ENCODE results near the gene DNER.
"Not testable (repeated sequence)": the region's sequence is repeated elsewhere in the genome, so short reads cannot be mapped to it uniquely, and the experiment has no call there.

Gene DNER

GRCh38 chr2:229714736-229715541 is 584 bp upstream of the DNER start:
- no peak for DNase-seq (ENCODE audit: low read depth)

DNA sequence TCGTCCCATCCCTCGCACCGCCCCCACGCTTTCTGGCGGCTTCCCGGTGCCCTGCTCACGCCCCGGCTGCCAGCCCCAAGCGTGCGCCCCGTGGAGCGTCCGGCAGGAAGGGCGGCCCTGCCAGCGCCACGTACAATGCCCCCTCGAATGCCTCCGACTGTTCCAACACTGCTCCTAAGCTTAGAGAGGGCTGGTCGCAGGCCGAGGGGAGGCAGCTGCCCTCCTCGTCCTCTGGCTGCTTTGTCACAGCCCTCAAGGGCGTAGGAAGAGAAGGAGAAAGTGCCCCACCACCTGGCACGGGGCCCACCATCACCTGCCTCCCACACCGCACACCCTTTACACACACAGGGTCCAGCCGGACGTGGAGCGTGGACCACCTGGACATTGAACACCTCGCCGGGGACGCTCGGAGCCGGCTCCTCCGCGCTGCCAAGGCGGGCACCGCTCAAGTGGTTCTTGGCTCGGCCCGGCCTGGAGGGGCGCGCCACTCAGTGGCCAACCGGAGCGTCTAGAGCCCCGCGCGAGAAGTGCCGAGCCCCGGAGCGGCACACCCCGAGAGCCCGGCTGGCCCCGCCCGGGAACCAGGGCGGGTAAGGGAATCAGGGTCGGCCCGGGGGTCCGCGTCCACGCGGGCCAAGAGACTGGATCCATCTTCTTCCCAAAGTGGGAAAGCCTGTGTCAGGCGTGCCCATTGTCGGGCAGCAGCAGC is 830 bp downstream of the DNER start:
- no peak for DNase-seq (ENCODE audit: low read depth)

DNA sequence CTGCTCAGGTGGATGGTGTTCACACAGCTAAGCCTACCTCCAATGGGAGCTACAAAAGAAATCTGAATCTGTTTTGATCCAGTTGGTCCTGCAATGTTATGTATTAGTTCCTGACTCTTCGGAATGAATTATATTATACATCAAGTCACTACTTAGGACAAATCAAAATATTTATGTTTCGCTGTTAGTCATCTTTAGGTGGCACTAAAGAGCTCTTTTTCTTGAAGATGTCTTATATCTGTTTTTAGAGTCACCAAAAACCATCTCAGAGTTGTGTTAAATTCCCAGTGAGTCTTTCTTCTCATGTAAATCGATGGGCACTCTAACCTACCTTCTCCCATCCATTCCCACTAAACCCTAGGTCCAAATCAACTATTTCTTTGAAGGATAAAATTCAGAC is 2.2 kb downstream of the DNER start:
- DNase-seq (ENCODE audit: low read depth), result no peak

- no peak for DNase-seq (ENCODE audit: low read depth)
These were observed 6.0 kb downstream of the DNER start for GRCh38 chr2:229708335-229708734.

DNA sequence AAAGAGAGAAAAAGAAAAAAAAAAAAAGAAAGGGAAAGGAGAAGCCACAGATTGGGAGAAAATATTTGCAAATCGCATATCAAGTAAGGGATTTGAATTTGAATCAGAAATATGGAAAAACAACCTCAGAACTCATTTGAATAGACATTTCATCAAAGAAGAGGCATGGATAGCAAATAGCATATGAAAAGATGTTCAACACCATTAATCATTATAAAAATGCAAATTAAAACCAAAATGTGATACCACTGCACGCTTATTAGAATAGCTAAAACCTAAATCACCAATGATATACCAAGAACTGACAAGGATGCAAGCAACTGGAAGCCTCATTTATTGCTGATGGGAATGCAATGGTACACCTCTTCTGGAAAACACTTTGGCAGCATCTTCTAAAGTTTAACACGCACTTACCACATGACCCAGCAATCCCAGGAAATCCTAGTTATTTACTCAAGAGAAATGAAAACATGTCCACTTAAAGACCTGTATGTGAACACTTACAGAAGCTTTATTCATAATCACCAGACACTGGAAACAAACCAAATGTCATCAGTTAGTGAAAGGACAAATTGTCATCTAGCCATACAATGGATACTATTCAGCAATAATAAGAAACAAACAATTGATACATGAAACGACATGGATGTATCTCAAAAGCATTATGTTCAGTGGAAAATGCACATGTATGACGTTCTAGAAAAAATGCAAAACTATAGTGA is 10.3 kb downstream of the DNER start:
- no peak for DNase-seq (ENCODE audit: low read depth)

- DNase-seq (ENCODE audit: low read depth), result no peak
These were observed 12.6 kb downstream of the DNER start for GRCh38 chr2:229701716-229702115.

GRCh38 chr2:229701062-229701461 is 13.3 kb downstream of the DNER start:
- no peak for DNase-seq (ENCODE audit: low read depth)

DNA sequence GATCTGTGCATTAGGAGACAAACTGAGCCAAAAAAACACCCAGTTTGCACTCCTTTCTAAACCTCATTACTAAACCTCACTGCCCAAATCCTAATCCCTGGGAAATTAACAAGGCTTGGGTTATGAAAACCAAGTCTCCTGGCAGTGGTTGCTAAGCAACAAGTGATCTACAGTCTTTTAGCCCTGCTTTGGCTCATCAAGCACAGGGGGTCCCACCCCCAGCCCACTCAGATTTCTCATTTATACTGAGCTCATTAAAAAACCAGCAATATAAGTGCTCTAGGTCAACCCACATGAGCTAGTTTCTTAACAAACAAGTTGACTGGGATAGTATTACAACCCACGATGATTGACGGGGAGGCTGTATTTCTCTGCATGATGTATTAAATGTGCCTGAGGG is 18.4 kb downstream of the DNER start:
- no peak for DNase-seq (ENCODE audit: low read depth)

DNA sequence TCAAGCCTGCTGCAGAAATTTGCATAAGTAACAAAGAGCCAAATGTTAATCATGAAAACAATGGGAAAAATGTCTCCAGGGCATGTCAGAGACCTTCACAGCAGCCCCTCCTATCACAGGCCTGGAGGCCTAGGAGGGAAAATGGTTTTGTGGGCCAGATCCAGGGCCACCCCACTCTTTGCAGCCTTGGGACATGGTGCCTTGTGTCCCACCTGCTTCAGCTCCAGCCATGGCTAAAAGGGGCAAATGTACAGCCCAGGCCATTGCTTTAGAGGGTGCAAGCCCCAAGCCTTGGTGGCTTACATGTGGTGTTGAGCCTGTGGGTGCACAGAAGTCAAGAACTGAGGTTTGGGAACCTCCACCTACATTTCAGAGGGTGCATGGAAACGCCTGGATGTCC is 20.5 kb downstream of the DNER start:
- not testable (repeated sequence) for DNase-seq (ENCODE audit: low read depth)

GRCh38 chr2:229691631-229692030 is 22.7 kb downstream of the DNER start:
- DNase-seq (ENCODE audit: low read depth), result no peak

DNA sequence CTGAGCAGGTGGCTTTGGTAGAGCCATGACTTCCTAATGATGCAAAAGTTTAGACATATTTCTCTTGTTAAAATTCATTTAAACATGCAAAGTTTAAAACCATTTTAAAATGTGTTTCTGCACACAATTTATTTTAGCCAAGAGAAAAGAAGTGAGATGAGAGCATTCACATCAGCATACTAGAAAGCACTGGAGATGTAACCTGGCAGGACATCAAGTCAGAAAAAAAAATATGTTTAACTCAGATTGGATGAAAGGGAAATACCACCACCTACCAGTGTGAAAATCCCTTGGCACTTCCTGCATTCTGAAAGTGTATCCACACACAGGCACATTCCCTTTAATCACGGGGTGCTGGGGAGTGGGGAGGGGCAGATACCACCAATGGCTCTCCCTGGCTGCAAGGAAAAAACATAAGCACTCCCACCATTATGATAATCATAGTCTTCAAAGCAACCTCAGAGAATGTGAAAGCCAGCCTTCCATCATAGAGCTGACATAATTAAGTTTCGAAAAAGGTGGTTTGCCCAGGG is 25.0 kb downstream of the DNER start:
- DNase-seq (ENCODE audit: low read depth), result no peak

DNA sequence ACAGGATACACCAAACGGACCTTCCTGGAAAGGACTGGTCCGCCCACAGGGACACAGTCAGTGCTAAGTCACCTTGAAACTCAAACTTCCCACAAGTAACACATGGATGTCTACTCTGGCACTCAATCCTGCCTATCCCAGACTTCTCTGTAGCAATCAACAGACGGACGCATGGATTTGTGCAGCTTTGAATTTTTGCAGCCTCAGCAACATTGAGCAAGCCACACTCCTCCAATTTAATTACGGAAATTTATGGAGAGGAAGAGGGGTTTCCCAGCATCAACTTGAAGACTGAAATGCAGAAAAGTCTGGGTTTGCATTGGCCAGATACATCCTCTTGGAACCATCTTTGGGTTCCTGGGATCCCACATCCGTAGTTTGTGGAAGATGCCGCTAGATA is 26.2 kb downstream of the DNER start:
- no peak for DNase-seq (ENCODE audit: low read depth)

DNA sequence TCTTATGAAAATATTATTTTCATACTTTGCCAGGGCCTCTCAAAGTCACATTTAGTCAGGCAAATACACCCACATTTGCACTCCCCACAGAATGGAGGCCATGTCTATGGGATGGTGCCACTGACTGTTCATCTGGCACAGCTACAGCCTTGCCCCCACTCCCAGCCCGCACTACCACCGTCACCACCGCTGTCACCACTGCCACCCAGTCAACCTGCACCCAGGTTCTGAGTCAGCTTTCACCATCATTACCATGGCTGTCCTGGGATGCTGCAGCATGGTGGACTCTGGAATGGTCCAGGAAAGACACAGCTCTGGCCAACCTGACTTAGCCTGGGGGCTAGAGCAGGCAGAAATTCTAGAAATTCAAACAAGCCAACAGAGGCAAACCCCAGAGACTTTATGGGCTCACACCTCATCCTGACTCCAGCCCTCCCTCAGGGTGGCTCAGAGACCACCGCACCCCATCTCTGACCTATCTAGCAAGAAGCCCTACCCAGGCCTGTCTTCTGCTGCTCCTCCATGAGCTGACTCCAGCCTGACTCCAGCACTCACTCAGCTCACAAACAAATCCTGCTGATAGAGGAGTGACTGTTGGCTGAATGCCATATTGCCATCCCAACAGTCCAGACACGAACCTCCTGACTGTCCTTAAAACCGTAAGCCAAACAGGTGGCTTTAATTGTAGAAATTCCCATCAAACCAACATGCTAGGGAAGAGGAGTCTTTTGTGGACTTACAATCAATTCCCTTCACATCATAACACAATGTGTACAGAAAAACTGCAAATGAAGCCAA is 28.0 kb downstream of the DNER start:
- no peak for DNase-seq (ENCODE audit: low read depth)

DNA sequence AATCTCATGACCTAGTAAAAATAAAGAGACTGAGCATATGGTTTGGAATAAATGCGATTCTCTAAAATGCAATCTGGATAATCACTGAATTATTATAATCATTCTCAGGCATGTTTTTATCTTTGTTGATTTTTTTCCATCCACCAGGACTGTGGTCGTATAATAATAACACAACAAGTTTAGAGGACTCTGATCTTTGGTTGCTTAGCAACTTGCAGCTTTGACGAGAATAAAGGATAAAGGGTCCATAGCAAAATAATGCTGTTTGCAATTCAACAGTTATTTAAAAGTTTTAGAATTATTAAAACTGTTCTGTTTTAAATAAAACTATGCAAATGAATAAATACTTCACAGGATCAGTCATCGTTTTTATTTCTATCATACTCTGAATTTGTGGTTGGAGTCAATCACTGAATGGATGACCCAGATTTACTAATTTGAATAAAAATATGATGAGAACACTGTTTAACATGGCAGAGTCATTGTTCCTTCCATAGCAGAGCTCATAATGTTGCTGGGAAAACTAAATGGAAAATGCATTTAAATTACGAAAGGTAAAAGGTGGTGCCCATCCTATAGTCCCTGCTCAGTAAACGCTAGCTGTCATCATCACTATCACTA is 29.3 kb downstream of the DNER start:
- no peak for DNase-seq (ENCODE audit: low read depth)

DNA sequence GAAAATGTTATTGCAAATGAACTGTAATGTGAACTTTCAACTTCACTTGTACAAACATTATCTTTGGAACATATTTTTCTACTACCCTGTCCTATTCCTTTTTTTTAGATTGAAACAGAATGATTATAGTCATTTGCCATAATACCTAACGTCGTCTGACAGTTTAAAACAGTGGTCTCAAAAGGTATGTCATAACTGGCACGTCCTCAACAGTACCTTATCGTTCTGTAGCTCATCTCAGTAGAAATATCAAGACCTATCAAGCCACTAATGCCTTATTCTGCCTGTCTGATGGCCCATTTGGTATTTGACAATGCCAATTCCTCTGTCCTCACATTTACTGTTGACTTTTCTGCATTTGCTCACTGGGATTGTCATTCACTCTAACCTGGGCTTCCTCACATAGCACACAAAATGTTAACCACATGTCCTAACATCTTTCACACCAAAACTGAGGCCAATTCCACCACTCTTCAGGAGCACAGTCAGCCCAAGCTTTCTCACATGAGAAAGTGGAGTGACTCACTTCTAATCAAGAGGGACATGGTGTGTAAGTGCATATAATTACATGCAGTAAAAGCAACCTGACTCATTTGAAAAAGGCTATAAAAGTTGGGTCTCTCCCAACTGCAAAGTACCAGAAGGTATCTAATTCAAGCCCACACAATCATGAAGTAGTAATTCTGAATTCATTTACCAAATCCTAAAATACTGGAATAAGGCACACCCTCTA is 34.8 kb downstream of the DNER start:
- no peak for DNase-seq (ENCODE audit: low read depth)

DNA sequence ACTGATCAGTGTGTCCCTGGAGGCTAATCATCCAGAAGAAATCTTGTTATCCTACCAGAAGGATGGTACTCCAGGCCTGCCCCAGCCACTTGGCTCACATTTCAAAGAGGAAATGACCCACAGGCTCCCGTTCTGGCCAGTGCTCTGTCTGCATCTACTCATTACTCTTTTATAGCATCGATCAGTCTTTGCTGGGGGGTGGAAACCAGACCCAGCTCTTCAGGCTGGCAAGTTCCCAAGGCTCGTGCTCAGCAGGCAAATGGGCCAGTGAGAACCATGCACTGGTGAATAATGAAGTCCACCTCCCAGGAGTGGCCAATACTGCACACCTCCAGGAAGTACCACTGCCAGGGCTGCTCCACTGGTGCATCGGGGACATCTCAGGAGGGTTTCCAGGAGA is 38.8 kb downstream of the DNER start:
- no peak for DNase-seq (ENCODE audit: low read depth)

DNA sequence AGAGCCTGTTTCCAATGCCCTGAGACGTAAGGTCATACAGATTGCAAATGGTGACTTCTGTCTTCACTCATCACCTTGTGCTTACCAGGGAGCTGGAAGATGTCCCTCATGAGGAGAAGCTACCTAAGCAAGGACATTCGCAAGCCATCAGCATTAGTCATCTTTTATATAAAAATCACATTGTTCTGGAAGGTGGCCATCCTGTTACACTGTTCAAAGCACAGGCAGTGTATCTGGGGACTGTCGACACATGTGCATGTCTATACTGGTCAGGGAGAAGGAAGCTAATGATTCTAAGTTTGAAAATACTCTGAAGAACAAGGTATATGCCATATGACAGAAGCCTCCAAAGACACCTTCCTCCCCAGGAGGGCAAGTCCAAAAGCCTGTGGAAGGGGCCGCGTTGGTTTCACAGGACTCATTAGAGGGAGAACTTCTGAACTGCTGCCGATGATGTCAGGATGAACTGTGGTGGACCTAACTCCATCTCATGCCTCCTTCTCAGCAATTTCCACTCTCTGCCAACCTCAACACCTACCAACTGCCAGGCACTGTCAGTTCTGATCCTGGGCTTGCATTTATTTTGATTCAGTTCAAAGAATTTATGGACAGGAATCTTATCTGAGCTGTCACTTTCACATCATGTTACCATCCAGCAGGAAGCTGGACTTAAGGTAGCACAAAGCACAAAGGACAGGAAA is 39.4 kb downstream of the DNER start:
- DNase-seq (ENCODE audit: low read depth), result no peak

DNA sequence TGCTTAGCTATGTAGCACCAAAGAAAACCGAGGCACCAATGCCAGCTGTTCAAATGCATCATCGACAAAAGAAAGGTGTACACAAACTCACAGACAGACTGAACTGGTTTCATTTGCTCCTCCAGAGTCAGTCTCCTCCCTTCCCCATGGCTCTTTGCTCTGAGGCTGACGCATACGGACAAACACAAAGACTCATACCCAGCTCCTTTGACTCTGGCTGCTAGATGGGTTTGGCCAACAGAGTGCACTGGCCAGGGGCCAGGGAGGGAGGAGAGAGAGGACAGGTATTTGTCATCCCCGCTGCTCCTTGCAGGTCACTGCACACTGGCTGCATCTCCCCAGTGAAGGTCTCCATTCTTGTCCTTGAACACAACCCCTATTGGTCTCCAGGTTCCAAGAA is 40.7 kb downstream of the DNER start:
- no peak for DNase-seq (ENCODE audit: low read depth)

- no peak for DNase-seq (ENCODE audit: low read depth)
These were observed 42.3 kb downstream of the DNER start for GRCh38 chr2:229672021-229672420.

DNA sequence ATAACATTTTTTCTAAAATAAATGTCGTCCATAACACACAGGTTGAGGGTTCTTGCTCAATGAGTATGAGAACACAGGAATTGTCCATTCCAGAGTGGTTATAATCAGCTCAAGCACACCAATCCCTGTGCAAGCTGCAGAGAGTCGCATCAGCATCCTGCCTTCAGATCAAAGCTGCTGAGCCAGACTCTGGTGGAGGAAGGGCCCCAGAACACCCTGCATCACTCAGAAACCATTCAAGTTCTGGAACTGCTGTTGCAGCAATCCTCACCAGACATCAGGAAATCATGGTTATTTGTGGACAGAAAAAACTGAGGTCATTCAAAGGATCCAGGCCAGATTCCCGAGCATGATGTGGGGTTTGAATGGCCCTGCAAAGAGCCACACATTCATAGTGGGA is 44.5 kb downstream of the DNER start:
- DNase-seq (ENCODE audit: low read depth), result no peak
